NCI-H1092 treated with DMSO at 0.1 percent for 48 hours (cell line): ENCODE measurements around the gene FOXL3.

Experiments used
- DNase-seq: peaks from one replicate; lab custom pipeline; 2025; lab: John Stamatoyannopoulos, UW

The FOXL3 gene

DNA sequence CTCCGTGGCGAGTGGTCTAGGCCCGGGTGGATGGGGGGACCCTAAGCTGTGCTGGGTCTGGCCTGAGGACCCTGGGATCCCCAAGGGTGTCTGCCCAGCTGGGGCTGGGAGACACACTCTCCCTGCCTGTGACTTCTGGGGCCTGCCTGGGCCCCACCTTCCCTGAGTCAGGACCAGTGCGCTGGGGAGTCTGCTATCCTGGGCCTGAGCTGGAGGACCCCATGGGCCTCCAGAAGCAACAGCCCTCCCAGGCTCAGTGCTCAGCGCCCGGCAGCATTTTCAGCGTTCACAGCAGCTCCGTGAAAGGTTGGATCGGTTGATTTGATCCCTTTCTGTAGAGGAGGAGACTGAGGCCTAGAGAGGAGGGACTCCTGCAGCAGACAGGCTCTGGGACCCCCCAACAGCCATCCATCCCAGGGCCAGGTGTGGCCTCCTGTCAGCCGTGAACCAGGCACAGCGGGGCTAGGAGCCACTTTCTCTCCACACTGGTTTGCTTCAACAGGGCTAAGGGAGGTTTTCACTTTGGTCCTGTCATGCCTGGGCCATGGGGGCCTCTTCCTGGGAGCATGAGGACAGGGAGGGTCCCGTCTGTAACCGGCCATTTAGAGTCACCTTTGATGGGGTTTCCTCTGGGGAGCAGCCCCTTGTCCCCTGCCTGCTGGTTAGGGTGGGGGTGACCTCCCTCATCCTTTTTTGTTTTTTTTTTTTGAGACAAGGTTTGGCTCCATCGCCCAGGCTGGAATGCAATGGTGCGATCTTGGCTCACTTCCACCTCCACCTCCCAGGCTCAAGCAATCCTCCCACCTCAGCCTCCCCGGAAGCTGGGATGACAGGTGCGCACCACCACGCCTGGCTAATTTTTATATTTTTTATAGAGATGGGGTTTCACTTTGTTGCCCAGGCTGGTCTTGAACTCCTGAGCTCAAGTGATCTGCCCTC is 12.4 kb downstream of the FOXL3 start:
- no peak for DNase-seq

- DNase-seq: no peak
Measured at GRCh38 chr7:303425-303824, 13.5 kb downstream of the FOXL3 start.

DNA sequence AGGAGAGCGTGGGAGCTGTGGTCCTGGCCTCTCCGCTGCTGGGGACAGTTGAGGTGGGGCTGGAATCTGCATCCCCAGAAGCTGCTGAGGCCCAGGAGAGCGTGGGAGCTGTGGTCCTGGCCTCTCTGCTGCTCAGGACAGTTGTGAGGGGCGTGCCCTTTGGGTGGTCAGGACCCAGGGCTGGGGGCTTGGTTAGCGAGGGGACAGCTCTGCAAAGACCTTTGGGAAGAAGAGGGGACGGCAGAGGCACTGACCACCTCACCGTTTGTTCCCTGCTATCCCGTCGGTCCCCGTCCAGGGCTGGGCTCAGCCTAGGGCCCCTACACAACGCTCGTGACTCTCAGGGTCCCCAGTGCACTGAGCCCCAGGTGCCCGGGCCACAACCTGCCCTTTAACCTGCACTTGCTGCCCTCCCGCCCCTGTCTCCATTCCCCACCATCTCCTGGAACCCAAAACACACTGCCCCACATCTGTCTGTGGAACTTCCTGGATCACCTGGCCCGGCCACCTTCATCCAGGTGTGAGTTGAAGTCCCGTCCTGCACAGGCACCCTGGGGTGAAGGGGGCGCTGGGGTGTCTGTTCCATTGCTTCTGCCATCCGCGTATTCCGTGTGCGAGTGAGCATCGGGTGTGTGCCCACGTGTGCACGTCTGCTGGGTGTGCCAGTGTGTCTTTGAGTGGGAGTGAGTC is 14.1 kb downstream of the FOXL3 start:
- no peak for DNase-seq

GRCh38 chr7:304574-305409 is 14.8 kb downstream of the FOXL3 start:
- no peak for DNase-seq

DNA sequence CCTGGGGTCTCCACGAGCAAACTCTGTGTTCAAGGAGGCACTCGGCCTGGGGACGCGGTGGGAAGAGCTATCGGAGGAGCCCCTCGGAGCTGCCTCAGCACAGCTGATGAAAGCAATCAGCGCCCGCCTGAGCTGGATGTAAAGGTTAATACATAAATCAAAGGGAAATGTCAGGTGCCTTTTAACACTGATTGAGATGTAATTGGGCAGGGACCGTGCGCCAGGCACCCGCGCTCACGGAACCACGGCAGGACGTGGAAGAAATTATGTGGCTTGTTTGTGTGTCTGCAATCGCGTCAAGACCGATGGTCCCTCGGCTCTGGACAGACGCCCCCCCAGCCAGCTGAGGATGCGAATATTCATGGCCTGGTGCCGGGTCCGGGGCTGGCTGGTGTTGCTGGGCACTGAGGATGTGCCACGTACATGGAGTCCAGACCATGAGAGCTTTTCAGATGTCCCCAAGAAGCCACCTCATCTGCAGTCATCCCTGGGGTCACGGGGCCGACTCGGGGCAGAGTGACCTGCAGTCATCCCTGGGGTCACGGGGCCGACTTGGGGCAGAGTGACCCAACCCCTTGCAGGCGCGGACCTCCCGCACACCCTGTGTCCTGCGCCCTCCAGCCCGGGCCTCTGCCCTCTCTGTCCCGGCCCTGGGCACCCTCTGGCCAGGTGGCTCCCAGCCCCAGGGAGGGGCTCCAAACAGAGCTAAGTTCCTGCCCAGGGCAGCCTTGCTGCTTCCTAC is 15.6 kb downstream of the FOXL3 start:
- no peak for DNase-seq

DNA sequence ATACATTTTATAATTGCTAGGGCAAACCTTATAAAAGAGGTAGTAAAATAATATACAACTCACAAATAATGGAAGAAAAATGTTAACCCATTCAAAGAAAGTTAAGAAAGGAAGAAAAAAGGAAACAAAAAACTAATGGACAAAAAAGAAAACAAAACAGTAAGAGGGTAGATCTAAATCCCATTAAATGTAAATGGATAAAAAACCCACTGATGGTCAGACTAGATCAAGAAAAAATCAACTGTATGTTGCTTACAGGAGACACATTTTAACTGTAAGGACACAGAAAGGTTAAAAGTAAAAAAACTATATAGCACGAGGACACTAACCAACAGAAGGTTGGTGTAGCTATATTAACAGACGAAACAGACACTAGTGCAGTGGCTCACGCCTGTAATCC is 18.0 kb downstream of the FOXL3 start:
- no peak for DNase-seq

DNA sequence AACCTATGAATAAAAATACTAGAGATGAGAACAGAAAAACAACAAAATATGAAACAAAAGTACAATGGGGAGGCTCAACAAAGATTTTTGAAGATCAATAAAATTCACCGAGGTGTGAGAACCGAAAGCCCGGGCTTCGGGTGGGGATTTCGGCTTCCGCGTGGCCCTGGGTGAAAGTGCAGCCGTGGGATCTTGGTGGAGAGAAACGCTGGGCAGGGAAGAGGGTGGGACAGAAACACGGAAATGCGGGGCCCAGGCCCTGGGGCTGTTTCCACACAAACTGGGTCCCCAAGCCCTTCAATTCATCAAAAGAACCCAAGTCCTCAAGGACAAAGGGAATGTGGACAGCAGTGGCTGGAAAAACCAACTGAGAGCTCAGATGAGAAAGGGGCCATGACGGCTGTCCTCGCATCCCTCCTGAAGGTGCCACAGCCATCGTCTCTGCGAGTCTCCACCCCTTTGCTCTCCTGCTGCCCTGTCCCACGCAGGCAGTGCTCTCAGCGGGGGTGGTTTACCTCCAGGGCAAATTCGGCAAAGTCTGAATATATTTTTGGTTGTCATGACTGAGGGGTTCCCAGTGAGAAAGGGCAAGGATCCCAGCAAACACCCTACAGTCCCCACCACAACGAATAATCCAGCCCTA is 19.7 kb downstream of the FOXL3 start:
- no peak for DNase-seq

DNA sequence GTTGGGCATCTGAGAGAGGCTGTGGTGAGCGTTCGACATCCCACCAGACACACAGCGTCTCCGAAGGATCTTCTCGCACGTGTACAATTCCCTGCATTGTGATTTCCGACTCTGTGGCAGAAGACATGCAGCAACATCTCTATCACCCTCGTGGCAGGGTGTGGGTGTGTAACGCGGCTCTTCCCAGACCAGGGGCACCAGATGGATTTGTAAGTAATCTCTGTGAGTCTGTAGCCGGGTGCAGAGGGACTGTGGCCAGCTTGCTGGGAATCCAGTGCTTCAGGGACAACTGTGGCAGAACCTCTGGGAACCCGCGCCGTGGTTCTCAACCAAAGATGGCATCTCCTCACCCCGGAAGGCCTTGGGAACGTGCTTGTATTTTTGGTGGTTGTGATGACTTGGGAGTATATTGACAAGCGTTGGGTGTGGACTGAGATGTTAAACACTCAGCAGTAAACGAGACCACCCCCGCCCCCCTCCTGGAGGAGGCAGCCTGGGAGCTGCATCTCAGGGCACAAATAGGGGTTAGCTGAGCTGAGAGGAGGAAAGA is 21.2 kb downstream of the FOXL3 start:
- no peak for DNase-seq

DNA sequence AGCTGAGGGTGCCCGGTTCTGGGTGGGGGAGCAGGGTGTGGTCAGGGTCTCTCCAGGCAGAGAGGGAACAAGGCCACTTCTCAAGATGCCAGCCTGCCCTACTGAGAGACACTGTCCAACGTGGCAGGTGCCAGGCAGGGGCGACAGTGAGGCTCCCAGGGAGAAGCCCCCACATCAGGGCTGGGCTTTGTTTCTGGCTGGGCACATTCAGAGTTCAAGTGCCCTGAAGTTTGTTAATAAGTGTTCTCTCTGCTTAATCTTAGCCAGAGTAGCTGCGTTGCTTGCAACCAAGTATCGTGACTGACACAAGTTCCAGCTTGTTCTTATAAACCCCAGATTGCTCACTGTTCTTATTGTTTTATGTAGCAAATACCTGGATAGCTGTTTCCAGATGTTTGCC is 21.8 kb downstream of the FOXL3 start:
- no peak for DNase-seq

DNA sequence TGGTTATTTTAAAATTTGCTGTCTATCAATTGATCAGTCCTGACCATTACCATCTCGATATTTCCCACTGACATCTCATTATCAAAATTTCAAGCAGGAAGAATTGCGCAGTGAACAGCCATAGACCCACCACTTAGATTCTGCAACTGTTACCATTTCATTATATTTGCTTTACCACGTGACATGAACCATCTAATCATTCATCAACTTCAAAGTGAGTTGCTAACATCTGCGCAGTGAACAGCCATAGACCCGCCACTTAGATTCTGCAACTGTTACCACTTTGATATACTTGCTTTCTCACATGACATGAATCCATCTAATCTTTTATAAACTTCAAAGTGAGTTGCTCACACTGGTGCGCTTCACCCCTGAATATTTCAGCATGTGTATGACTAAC is 22.5 kb downstream of the FOXL3 start:
- DNase-seq: no peak

GRCh38 chr7:314853-315252 is 24.9 kb downstream of the FOXL3 start:
- DNase-seq: no peak

DNA sequence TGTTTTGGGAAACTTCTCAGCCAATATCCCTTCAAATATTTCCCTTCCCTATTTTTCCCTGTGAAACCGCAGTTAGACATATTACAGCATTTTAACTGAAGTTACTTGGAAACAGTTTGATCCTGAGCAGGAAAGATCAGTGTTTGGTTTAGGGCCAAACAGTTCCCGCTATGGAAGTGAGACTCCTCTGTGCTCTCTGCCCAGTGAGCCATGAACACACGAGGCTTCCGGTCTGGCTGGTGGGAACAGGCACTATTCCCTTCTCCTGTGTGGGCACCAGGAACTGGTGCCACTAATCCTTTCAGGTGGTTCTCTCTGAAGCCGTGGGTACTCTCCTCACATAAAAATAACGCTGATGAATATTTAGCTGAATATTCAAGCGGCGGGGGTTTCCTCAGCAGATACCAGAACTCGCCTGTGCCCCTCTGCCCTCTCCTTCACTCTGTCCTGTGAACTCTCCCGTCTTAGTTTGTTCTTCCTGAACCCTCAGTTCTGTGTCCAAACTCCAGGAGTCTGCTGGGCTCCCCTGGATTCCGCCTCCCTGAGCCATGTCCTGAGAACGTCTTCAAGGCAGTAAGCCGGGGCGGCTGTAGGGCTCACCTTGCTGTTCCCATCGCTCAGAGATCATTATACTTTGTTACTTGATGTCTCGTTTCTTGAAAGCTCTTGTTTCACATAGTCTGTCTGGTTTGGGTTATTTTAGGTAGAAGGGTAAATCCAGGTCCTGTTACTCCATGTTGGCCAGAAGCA is 25.7 kb downstream of the FOXL3 start:
- DNase-seq: no peak

- DNase-seq: no peak
Measured at GRCh38 chr7:317643-318405, 27.9 kb downstream of the FOXL3 start.

GRCh38 chr7:318476-318875 is 28.5 kb downstream of the FOXL3 start:
- peak; percentile 38 for DNase-seq

- peak; percentile 73 for DNase-seq
Measured at GRCh38 chr7:318878-319661, 29.1 kb downstream of the FOXL3 start.

GRCh38 chr7:320297-320696 is 30.3 kb downstream of the FOXL3 start:
- no peak for DNase-seq

DNA sequence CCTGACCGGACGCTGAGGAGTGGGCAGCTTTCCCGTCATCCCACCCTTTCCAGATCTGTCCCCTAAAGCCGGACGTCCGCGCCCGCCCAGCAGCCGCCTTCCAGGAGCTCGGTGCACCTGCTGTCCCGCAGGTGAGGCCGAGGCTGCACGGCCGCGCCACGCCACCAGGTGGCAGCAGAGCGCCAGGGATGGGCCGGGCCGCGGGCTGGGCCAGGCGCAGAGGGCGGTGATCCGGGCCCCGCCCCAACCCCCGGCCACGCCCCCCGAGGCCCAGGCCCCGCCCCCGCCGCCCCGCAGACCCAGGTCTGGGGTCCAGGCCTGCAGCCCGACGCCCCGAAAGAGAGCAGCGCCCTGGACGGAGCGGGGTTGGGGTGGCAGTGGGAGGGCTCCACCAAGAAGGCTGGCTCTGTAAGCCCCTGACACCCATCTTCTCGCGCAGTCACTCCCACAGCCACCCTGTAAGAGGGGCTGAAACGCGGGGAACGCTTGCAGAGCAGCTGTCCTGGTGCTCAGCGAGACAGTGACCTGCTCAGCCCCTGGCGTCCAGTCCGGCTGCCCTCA is 32.2 kb downstream of the FOXL3 start:
- peak; percentile 26 for DNase-seq

DNA sequence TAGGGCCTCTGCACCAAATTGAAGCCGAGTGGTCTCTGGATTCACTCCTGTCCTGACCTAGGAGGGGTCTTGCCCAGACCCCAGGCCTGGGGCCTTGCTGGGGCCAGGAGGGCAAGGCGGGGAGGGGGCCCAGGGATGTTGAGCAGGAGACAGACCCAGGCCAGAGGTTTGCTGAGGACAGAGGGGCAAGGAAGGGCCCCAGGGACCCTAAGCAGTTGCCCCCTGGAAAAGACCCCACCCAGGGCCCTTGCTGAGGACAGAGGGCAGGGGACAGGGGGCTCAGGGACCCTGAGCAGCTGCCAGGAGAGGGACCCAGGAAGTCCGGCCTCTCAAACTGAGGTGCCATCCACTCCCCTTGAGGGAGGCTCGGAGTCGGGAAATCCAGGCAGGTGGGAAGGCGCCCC is 32.7 kb downstream of the FOXL3 start:
- DNase-seq: no peak
